Measurements from ENCODE around the gene MED14.

DNA sequence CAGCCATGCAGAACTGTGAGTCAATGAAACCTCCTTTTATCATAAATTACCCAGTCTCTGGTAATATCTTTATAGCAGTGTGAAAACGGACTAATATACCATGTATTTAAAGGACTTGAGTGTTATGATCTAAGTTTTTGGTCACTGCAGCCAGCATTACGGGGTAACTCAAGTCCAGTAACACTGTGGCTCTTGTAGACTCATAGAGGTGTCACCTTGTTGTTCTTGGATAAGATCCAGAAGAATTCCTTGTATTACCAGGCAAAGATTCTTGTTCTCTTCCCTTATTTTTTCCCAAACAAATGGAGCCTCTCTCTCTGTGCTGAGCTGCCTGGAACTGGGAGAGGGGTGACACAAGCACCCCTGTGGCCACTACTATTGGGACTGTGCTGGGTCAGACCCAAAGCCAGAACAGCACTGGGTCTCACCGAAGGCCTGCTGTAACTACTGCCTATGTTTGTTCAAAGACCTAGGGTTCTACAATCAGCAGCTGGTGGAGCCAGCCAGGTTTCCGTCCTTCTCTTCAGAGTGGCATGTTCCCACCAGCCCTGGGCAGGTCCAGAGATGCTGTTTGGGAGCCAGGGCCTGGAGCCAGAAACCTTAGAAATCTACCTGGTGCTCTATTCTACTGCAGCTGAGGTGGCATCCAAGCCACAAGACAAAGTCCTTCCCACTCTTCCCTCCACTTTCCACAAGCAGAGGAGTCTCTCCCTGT, 43.7 kb upstream of the MED14 start:
- TF ChIP-seq, protein P1, sequence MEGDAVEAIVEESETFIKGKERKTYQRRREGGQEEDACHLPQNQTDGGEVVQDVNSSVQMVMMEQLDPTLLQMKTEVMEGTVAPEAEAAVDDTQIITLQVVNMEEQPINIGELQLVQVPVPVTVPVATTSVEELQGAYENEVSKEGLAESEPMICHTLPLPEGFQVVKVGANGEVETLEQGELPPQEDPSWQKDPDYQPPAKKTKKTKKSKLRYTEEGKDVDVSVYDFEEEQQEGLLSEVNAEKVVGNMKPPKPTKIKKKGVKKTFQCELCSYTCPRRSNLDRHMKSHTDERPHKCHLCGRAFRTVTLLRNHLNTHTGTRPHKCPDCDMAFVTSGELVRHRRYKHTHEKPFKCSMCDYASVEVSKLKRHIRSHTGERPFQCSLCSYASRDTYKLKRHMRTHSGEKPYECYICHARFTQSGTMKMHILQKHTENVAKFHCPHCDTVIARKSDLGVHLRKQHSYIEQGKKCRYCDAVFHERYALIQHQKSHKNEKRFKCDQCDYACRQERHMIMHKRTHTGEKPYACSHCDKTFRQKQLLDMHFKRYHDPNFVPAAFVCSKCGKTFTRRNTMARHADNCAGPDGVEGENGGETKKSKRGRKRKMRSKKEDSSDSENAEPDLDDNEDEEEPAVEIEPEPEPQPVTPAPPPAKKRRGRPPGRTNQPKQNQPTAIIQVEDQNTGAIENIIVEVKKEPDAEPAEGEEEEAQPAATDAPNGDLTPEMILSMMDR (IDR thresholded peaks at IDR 0.05) = no peak
- TF ChIP-seq POLR2AphosphoS5 (IDR thresholded peaks at IDR 0.05) = no peak
- TF ChIP-seq POLR2A (IDR thresholded peaks at IDR 0.05) = no peak
- TF ChIP-seq EP300 (IDR thresholded peaks at IDR 0.05) = no peak
